COLO668 (cell line): ENCODE measurements around the gene CLN6.
"Not testable (repeated sequence)": the region's sequence is repeated elsewhere in the genome, so short reads cannot be mapped to it uniquely, and the experiment has no call there.

ENCODE experiments used
- DNase-seq: peaks from one replicate; lab custom pipeline; 2025; ENCODE audit not compliant: unreplicated experiment; lab: John Stamatoyannopoulos, UW

Gene CLN6

GRCh38 chr15:68192117-68192516, 37.4 kb downstream of the CLN6 start:
- no peak for DNase-seq

GRCh38 chr15:68191555-68191954, 38.0 kb downstream of the CLN6 start:
- no peak for DNase-seq

GRCh38 chr15:68190048-68190447, 39.5 kb downstream of the CLN6 start:
- no peak for DNase-seq

GRCh38 chr15:68188647-68189046, 40.9 kb downstream of the CLN6 start:
- no peak for DNase-seq

- no peak for DNase-seq
Observed at GRCh38 chr15:68187559-68187958, 42.0 kb downstream of the CLN6 start.

- DNase-seq, result no peak
Observed at GRCh38 chr15:68186671-68187397, 42.7 kb downstream of the CLN6 start.

- DNase-seq, result no peak
Observed at GRCh38 chr15:68184616-68185480, 44.7 kb downstream of the CLN6 start.

GRCh38 chr15:68183616-68184315, 45.8 kb downstream of the CLN6 start:
- no peak for DNase-seq

GRCh38 chr15:68177742-68178141, 51.8 kb downstream of the CLN6 start:
- DNase-seq, result no peak

GRCh38 chr15:68176601-68177000, 52.9 kb downstream of the CLN6 start:
- no peak for DNase-seq

GRCh38 chr15:68175526-68175925, 54.0 kb downstream of the CLN6 start:
- no peak for DNase-seq

GRCh38 chr15:68173119-68173518, 56.4 kb downstream of the CLN6 start:
- DNase-seq, result no peak

- not testable (repeated sequence) for DNase-seq
Observed at GRCh38 chr15:68172037-68172436, 57.5 kb downstream of the CLN6 start.

GRCh38 chr15:68166847-68167246, 62.7 kb downstream of the CLN6 start:
- DNase-seq, result no peak

- DNase-seq, result no peak
Observed at GRCh38 chr15:68163191-68163590, 66.3 kb downstream of the CLN6 start.

GRCh38 chr15:68158046-68158628, 71.4 kb downstream of the CLN6 start:
- DNase-seq, result no peak

- DNase-seq, result no peak
Observed at GRCh38 chr15:68157074-68157473, 72.5 kb downstream of the CLN6 start.
